ENCODE measurements around the gene GDF11. TPM values are rescaled to one million over a fixed set of nuclear protein-coding genes. Genes with fewer than 3 reads are reported as not detected.
A peak's percentile ranks its signal among the peaks of the same experiment; 100 is the strongest.

GDF11 gene
- polyA plus RNA-seq, 1 of the 3 experiments (the other 2 are of a cell fraction) = 9.4 TPM

DNA sequence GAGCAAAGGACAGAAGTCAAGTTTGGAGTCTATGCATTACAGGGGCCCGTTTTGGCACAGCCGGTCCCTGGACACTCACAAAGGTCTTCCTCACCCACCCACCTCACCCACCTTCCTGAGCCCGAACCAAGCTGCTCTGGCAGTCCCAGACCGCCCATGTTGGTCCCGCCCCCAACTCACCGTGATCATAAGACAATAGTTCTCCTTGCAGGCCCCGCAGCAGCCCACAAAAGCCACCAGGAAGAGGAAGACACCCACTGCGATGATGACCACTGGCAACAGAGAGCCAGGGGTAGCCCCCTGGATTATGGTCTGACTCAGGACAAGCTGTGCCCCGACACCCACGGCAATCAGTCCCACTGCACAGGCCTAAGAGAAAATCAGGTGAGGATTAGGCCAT lies 16.0 kb upstream of the GDF11 start:
- POLR2A ChIA-PET = no interaction called here
- Histone ChIP-seq H3K36me3 (replicated peaks in 1 of 2; ENCODE audit: control insufficient read depth in 1 of 2, insufficient read depth in 2 of 2, low read length in 1 of 2) (peaks cover 34% of the 10 kb centered on the region in 2 experiments), H4K20me1 (ENCODE audit: insufficient read depth) (peaks cover 45% of the 10 kb centered on the region)

More for the DNA sequence above, 16.0 kb upstream of the GDF11 start:
- WGBS (ENCODE audit: low lambda C conversion rate) = 87% methylated on average over 8 of the region's 10 CpGs
- Histone ChIP-seq H3K4me1 (ENCODE audit: control insufficient read depth in 1 of 2, insufficient read depth in 2 of 2, low read depth in 1 of 2, low read length in 1 of 2) (peaks cover 0 to 26% of the 10 kb centered on the region in 2 experiments; a peak in 1 of 4 replicates), H3F3A (replicated peaks; ENCODE audit: insufficient read depth) (peaks cover 48% of the 10 kb centered on the region), H3K27ac (ENCODE audit: low read depth in 2 of 2, low read length in 1 of 2) (peak overlapping the region; percentile 97 to 100; a peak in 1 of 4 replicates), H3K9me2 (no peaks in the 10 kb centered on the region), H2AFZ (ENCODE audit: low read depth) (no peak overlapping the region), H3K4me3 (ENCODE audit: low read depth in 2 of 2, low read length in 1 of 2) (peak overlapping the region; percentile 74 to 97), H3K9ac (peak overlapping the region; percentile 83; the same call in 1 of the 2 replicates), H3K27me3 (ENCODE audit: insufficient read depth) (no peaks in the 10 kb centered on the region), H3K79me2 (ENCODE audit: insufficient read depth) (peaks cover 47% of the 10 kb centered on the region), H3K9me3 (no peaks in the 10 kb centered on the region), H3K4me2 (peak overlapping the region; percentile 97)
- TF ChIP-seq, protein P1, sequence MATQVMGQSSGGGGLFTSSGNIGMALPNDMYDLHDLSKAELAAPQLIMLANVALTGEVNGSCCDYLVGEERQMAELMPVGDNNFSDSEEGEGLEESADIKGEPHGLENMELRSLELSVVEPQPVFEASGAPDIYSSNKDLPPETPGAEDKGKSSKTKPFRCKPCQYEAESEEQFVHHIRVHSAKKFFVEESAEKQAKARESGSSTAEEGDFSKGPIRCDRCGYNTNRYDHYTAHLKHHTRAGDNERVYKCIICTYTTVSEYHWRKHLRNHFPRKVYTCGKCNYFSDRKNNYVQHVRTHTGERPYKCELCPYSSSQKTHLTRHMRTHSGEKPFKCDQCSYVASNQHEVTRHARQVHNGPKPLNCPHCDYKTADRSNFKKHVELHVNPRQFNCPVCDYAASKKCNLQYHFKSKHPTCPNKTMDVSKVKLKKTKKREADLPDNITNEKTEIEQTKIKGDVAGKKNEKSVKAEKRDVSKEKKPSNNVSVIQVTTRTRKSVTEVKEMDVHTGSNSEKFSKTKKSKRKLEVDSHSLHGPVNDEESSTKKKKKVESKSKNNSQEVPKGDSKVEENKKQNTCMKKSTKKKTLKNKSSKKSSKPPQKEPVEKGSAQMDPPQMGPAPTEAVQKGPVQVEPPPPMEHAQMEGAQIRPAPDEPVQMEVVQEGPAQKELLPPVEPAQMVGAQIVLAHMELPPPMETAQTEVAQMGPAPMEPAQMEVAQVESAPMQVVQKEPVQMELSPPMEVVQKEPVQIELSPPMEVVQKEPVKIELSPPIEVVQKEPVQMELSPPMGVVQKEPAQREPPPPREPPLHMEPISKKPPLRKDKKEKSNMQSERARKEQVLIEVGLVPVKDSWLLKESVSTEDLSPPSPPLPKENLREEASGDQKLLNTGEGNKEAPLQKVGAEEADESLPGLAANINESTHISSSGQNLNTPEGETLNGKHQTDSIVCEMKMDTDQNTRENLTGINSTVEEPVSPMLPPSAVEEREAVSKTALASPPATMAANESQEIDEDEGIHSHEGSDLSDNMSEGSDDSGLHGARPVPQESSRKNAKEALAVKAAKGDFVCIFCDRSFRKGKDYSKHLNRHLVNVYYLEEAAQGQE (IDR thresholded peaks at IDR 0.05; ENCODE audit: low read depth, low read length) = no peak
- TF ChIP-seq NRF1 (IDR thresholded peaks at IDR 0.05; ENCODE audit: low read depth, low read length) (no peak), CHD2 (IDR thresholded peaks at IDR 0.05; ENCODE audit: low read length, partially characterized antibody) (no peak), GABPA (IDR thresholded peaks at IDR 0.05; ENCODE audit: low read depth) (no peak), MXI1 (IDR thresholded peaks at IDR 0.05; ENCODE audit: low read depth, low read length) (no peak), RAD21 (IDR thresholded peaks at IDR 0.05; ENCODE audit: low read length) (no peak), TCF12 (IDR thresholded peaks at IDR 0.05) (no peak), FOXM1 (IDR thresholded peaks at IDR 0.05; ENCODE audit: low read depth) (no peak), NFIC (IDR thresholded peaks at IDR 0.05; ENCODE audit: borderline replicate concordance) (no peak), TAF1 (IDR thresholded peaks at IDR 0.05; ENCODE audit: borderline replicate concordance, low read depth, low read length) (no peak), MEF2A (IDR thresholded peaks at IDR 0.05; ENCODE audit: borderline replicate concordance, low read depth) (no peak)
- TF ChIP-seq, protein P2, sequence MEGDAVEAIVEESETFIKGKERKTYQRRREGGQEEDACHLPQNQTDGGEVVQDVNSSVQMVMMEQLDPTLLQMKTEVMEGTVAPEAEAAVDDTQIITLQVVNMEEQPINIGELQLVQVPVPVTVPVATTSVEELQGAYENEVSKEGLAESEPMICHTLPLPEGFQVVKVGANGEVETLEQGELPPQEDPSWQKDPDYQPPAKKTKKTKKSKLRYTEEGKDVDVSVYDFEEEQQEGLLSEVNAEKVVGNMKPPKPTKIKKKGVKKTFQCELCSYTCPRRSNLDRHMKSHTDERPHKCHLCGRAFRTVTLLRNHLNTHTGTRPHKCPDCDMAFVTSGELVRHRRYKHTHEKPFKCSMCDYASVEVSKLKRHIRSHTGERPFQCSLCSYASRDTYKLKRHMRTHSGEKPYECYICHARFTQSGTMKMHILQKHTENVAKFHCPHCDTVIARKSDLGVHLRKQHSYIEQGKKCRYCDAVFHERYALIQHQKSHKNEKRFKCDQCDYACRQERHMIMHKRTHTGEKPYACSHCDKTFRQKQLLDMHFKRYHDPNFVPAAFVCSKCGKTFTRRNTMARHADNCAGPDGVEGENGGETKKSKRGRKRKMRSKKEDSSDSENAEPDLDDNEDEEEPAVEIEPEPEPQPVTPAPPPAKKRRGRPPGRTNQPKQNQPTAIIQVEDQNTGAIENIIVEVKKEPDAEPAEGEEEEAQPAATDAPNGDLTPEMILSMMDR (IDR thresholded peaks at IDR 0.05) = no peak
- TF ChIP-seq, protein P3, sequence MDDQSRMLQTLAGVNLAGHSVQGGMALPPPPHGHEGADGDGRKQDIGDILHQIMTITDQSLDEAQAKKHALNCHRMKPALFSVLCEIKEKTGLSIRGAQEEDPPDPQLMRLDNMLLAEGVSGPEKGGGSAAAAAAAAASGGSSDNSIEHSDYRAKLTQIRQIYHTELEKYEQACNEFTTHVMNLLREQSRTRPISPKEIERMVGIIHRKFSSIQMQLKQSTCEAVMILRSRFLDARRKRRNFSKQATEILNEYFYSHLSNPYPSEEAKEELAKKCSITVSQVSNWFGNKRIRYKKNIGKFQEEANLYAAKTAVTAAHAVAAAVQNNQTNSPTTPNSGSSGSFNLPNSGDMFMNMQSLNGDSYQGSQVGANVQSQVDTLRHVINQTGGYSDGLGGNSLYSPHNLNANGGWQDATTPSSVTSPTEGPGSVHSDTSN (IDR thresholded peaks at IDR 0.05) = no peak
- TF ChIP-seq, protein P4, sequence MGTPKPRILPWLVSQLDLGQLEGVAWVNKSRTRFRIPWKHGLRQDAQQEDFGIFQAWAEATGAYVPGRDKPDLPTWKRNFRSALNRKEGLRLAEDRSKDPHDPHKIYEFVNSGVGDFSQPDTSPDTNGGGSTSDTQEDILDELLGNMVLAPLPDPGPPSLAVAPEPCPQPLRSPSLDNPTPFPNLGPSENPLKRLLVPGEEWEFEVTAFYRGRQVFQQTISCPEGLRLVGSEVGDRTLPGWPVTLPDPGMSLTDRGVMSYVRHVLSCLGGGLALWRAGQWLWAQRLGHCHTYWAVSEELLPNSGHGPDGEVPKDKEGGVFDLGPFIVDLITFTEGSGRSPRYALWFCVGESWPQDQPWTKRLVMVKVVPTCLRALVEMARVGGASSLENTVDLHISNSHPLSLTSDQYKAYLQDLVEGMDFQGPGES (IDR thresholded peaks at IDR 0.05; ENCODE audit: low read depth, low read length) = no peak
- TF ChIP-seq, protein P5, sequence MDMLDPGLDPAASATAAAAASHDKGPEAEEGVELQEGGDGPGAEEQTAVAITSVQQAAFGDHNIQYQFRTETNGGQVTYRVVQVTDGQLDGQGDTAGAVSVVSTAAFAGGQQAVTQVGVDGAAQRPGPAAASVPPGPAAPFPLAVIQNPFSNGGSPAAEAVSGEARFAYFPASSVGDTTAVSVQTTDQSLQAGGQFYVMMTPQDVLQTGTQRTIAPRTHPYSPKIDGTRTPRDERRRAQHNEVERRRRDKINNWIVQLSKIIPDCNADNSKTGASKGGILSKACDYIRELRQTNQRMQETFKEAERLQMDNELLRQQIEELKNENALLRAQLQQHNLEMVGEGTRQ (IDR thresholded peaks at IDR 0.05; ENCODE audit: borderline replicate concordance, low read depth, low read length) = no peak
- TF ChIP-seq, protein P6, sequence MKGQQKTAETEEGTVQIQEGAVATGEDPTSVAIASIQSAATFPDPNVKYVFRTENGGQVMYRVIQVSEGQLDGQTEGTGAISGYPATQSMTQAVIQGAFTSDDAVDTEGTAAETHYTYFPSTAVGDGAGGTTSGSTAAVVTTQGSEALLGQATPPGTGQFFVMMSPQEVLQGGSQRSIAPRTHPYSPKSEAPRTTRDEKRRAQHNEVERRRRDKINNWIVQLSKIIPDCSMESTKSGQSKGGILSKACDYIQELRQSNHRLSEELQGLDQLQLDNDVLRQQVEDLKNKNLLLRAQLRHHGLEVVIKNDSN (IDR thresholded peaks at IDR 0.05; ENCODE audit: borderline replicate concordance, low read depth) = no peak
- TF ChIP-seq, protein P7, sequence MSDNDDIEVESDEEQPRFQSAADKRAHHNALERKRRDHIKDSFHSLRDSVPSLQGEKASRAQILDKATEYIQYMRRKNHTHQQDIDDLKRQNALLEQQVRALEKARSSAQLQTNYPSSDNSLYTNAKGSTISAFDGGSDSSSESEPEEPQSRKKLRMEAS (IDR thresholded peaks at IDR 0.05; ENCODE audit: low read depth) = no peak
- TF ChIP-seq, protein P8, sequence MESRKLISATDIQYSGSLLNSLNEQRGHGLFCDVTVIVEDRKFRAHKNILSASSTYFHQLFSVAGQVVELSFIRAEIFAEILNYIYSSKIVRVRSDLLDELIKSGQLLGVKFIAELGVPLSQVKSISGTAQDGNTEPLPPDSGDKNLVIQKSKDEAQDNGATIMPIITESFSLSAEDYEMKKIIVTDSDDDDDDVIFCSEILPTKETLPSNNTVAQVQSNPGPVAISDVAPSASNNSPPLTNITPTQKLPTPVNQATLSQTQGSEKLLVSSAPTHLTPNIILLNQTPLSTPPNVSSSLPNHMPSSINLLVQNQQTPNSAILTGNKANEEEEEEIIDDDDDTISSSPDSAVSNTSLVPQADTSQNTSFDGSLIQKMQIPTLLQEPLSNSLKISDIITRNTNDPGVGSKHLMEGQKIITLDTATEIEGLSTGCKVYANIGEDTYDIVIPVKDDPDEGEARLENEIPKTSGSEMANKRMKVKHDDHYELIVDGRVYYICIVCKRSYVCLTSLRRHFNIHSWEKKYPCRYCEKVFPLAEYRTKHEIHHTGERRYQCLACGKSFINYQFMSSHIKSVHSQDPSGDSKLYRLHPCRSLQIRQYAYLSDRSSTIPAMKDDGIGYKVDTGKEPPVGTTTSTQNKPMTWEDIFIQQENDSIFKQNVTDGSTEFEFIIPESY (IDR thresholded peaks at IDR 0.05; ENCODE audit: borderline replicate concordance, low read depth) = no peak
- no peak for DNase-seq
- CTCF ChIA-PET = interaction anchor here (0.8 to 4.6 kb wide), 5 partner anchors 9 to 70 kb away, joined by 3 to 47 read pairs (median 4); no protein-coding TSS in a partner anchor

Data from SK-N-SH (cell line).